ENCODE data around the gene TRIM47. TPM values are rescaled to one million over a fixed set of nuclear protein-coding genes. Genes with fewer than 3 reads are reported as not detected.

The TRIM47 gene
- total RNA-seq: 10 to 100 TPM; 12.8 to 18.1 (median 14.5) TPM

- peaks cover 34% of the 10 kb centered on the region for H3K4me1 Mint-ChIP-seq (ENCODE audit: low read depth)
- DNase-seq (no peak), ATAC-seq (peak; percentile 3 to 4)
- H3K36me3 Mint-ChIP-seq (ENCODE audit: insufficient read depth): no peaks in the 10 kb centered on the region
- H3K4me3 Mint-ChIP-seq: peak within 1 kb of the TSS; percentile 82
- H3K27me3 Mint-ChIP-seq (ENCODE audit: low read depth): peaks cover 1% of the 10 kb centered on the region
- H3K9me3 Mint-ChIP-seq: no peaks in the 10 kb centered on the region
Observed at GRCh38 chr17:75878174-75878998, at the start of gene TRIM47. Gene TRIM47 (minus strand): TSS chr17:75878581. CDS start chr17:75878548, 33 bp downstream.

- ATAC-seq: no peak
- no peaks in the 10 kb centered on the region for H3K4me1 Mint-ChIP-seq (ENCODE audit: low read depth)
- no peak overlapping the region for H3K4me3 Mint-ChIP-seq
- DNase-seq: no peak
- H3K9me3 Mint-ChIP-seq: no peaks in the 10 kb centered on the region
- peaks cover 6% of the 10 kb centered on the region for H3K36me3 Mint-ChIP-seq (ENCODE audit: insufficient read depth)
- H3K27me3 Mint-ChIP-seq (ENCODE audit: low read depth): no peaks in the 10 kb centered on the region
Observed at GRCh38 chr17:75927286-75927922, 49.0 kb upstream of the TRIM47 start.

- no peaks in the 10 kb centered on the region for H3K27me3 Mint-ChIP-seq (ENCODE audit: low read depth)
- no peaks in the 10 kb centered on the region for H3K4me1 Mint-ChIP-seq (ENCODE audit: low read depth)
- H3K4me3 Mint-ChIP-seq: no peak overlapping the region
- no peak for ATAC-seq
- no peaks in the 10 kb centered on the region for H3K9me3 Mint-ChIP-seq
- peaks cover 4% of the 10 kb centered on the region for H3K36me3 Mint-ChIP-seq (ENCODE audit: insufficient read depth)
- no peak for DNase-seq
Observed at GRCh38 chr17:75926456-75926855, 48.1 kb upstream of the TRIM47 start.

GRCh38 chr17:75925912-75926311 is 47.5 kb upstream of the TRIM47 start:
- H3K9me3 Mint-ChIP-seq: no peaks in the 10 kb centered on the region
- DNase-seq: no peak
- no peak for ATAC-seq
- H3K4me1 Mint-ChIP-seq (ENCODE audit: low read depth): no peaks in the 10 kb centered on the region
- H3K27me3 Mint-ChIP-seq (ENCODE audit: low read depth): no peaks in the 10 kb centered on the region
- H3K36me3 Mint-ChIP-seq (ENCODE audit: insufficient read depth): peaks cover 6% of the 10 kb centered on the region
- H3K4me3 Mint-ChIP-seq: no peak overlapping the region

- no peaks in the 10 kb centered on the region for H3K27me3 Mint-ChIP-seq (ENCODE audit: low read depth)
- no peaks in the 10 kb centered on the region for H3K4me1 Mint-ChIP-seq (ENCODE audit: low read depth)
- ATAC-seq: no peak
- H3K9me3 Mint-ChIP-seq: no peaks in the 10 kb centered on the region
- peaks cover 6% of the 10 kb centered on the region for H3K36me3 Mint-ChIP-seq (ENCODE audit: insufficient read depth)
- H3K4me3 Mint-ChIP-seq: no peak overlapping the region
- DNase-seq: no peak
Observed at GRCh38 chr17:75925103-75925502, 46.7 kb upstream of the TRIM47 start.

GRCh38 chr17:75922963-75923874 is 44.8 kb upstream of the TRIM47 start:
- no peaks in the 10 kb centered on the region for H3K9me3 Mint-ChIP-seq
- H3K27me3 Mint-ChIP-seq (ENCODE audit: low read depth): no peaks in the 10 kb centered on the region
- H3K36me3 Mint-ChIP-seq (ENCODE audit: insufficient read depth): peaks cover 6% of the 10 kb centered on the region
- no peak for ATAC-seq
- no peaks in the 10 kb centered on the region for H3K4me1 Mint-ChIP-seq (ENCODE audit: low read depth)
- no peak for DNase-seq
- H3K4me3 Mint-ChIP-seq: no peak overlapping the region

- Mint-ChIP-seq H3K4me3 (no peak overlapping the region), H3K36me3 (ENCODE audit: insufficient read depth) (peaks cover 6% of the 10 kb centered on the region), H3K4me1 (ENCODE audit: low read depth) (no peaks in the 10 kb centered on the region), H3K9me3 (no peaks in the 10 kb centered on the region), H3K27me3 (ENCODE audit: low read depth) (no peaks in the 10 kb centered on the region)
- DNase-seq (no peak), ATAC-seq (no peak)
Observed at GRCh38 chr17:75922173-75922961, 44.0 kb upstream of the TRIM47 start.

GRCh38 chr17:75921596-75921995 is 43.2 kb upstream of the TRIM47 start:
- H3K36me3 Mint-ChIP-seq (ENCODE audit: insufficient read depth): peaks cover 6% of the 10 kb centered on the region
- H3K4me1 Mint-ChIP-seq (ENCODE audit: low read depth): peaks cover 3% of the 10 kb centered on the region
- no peaks in the 10 kb centered on the region for H3K27me3 Mint-ChIP-seq (ENCODE audit: low read depth)
- H3K4me3 Mint-ChIP-seq: no peak overlapping the region
- ATAC-seq (no peak), DNase-seq (no peak)
- H3K9me3 Mint-ChIP-seq: no peaks in the 10 kb centered on the region

- peaks cover 4% of the 10 kb centered on the region for H3K36me3 Mint-ChIP-seq (ENCODE audit: insufficient read depth)
- ATAC-seq: no peak
- no peak overlapping the region for H3K4me3 Mint-ChIP-seq
- H3K4me1 Mint-ChIP-seq (ENCODE audit: low read depth): peaks cover 3% of the 10 kb centered on the region
- H3K9me3 Mint-ChIP-seq: no peaks in the 10 kb centered on the region
- H3K27me3 Mint-ChIP-seq (ENCODE audit: low read depth): no peaks in the 10 kb centered on the region
- no peak for DNase-seq
Observed at GRCh38 chr17:75920045-75920560, 41.7 kb upstream of the TRIM47 start.

GRCh38 chr17:75919611-75920010 is 41.2 kb upstream of the TRIM47 start:
- Mint-ChIP-seq H3K4me1 (ENCODE audit: low read depth) (peaks cover 3% of the 10 kb centered on the region), H3K36me3 (ENCODE audit: insufficient read depth) (peaks cover 4% of the 10 kb centered on the region), H3K9me3 (no peaks in the 10 kb centered on the region), H3K4me3 (no peak overlapping the region), H3K27me3 (ENCODE audit: low read depth) (no peaks in the 10 kb centered on the region)
- no peak for ATAC-seq
- no peak for DNase-seq

GRCh38 chr17:75917917-75918445 is 39.6 kb upstream of the TRIM47 start:
- no peak overlapping the region for H3K4me3 Mint-ChIP-seq
- H3K27me3 Mint-ChIP-seq (ENCODE audit: low read depth): no peaks in the 10 kb centered on the region
- H3K36me3 Mint-ChIP-seq (ENCODE audit: insufficient read depth): peaks cover 6% of the 10 kb centered on the region
- no peaks in the 10 kb centered on the region for H3K9me3 Mint-ChIP-seq
- no peak for DNase-seq
- no peak for ATAC-seq
- H3K4me1 Mint-ChIP-seq (ENCODE audit: low read depth): peaks cover 3% of the 10 kb centered on the region

GRCh38 chr17:75917141-75917916 is 38.9 kb upstream of the TRIM47 start:
- no peak for ATAC-seq

GRCh38 chr17:75915268-75915667 is 36.9 kb upstream of the TRIM47 start:
- Mint-ChIP-seq H3K4me1 (ENCODE audit: low read depth) (peaks cover 3% of the 10 kb centered on the region), H3K4me3 (no peak overlapping the region), H3K27me3 (ENCODE audit: low read depth) (no peaks in the 10 kb centered on the region), H3K9me3 (no peaks in the 10 kb centered on the region), H3K36me3 (ENCODE audit: insufficient read depth) (peaks cover 4% of the 10 kb centered on the region)
- DNase-seq (no peak), ATAC-seq (no peak)

More at GRCh38 chr17:75917141-75917916, 38.9 kb upstream of the TRIM47 start:
- no peaks in the 10 kb centered on the region for H3K9me3 Mint-ChIP-seq
- no peak for DNase-seq
- H3K36me3 Mint-ChIP-seq (ENCODE audit: insufficient read depth): peaks cover 6% of the 10 kb centered on the region
- peaks cover 3% of the 10 kb centered on the region for H3K4me1 Mint-ChIP-seq (ENCODE audit: low read depth)
- H3K27me3 Mint-ChIP-seq (ENCODE audit: low read depth): no peaks in the 10 kb centered on the region
- no peak overlapping the region for H3K4me3 Mint-ChIP-seq
